Measurements from ENCODE around the gene PACS1. TPM values are rescaled to one million over a fixed set of nuclear protein-coding genes. Genes with fewer than 3 reads are reported as not detected.

The PACS1 gene
- total RNA-seq, 4 donors from 2014 or later: 37.1 to 97.8 (median 54.3) TPM

- Histone ChIP-seq H3K27me3 (no peaks in the 10 kb centered on the region), H3K27ac (replicated peaks in 1 of 4) (no peak overlapping the region), H3K4me1 (peaks cover 29 to 60% (median 37%) of the 10 kb centered on the region in 4 donors), H3K4me3 (no peak overlapping the region), H3K9me3 (no peaks in the 10 kb centered on the region), H3K36me3 (peaks cover 0 to 37% (median 12%) of the 10 kb centered on the region in 4 donors)
- TF ChIP-seq CTCF (IDR thresholded peaks at IDR 0.05): peak; percentile 96 to 99 (median 96)
- peak; percentile 52 to 78 for TF ChIP-seq POLR2AphosphoS5 (IDR thresholded peaks at IDR 0.05)
- TF ChIP-seq EP300 (IDR thresholded peaks at IDR 0.05): no peak
- TF ChIP-seq POLR2A (IDR thresholded peaks at IDR 0.05; ENCODE audit: low read depth): no peak
- WGBS: 35% methylated on average over 6 of the region's 35 CpGs
- peak; percentile 99 for DNase-seq (ENCODE audit: extremely low spot score)
- intact Hi-C loops (cut with DNase I): loop anchor here (5.0 kb wide), 1 partner anchor 60 kb away; no protein-coding TSS in a partner anchor
Observed at GRCh38 chr11:66282468-66283455, 212.7 kb downstream of the PACS1 start.

- no peak for TF ChIP-seq EP300 (IDR thresholded peaks at IDR 0.05)
- no peak for TF ChIP-seq POLR2A (IDR thresholded peaks at IDR 0.05; ENCODE audit: low read depth)
- TF ChIP-seq CTCF (IDR thresholded peaks at IDR 0.05): no peak
- no peak for TF ChIP-seq POLR2AphosphoS5 (IDR thresholded peaks at IDR 0.05)
- Histone ChIP-seq H3K27me3 (no peaks in the 10 kb centered on the region), H3K36me3 (peaks cover 0 to 37% (median 12%) of the 10 kb centered on the region in 4 donors), H3K4me1 (peaks cover 29 to 60% (median 39%) of the 10 kb centered on the region in 4 donors), H3K9me3 (no peaks in the 10 kb centered on the region), H3K4me3 (no peak overlapping the region), H3K27ac (replicated peaks in 1 of 4) (no peak overlapping the region)
- intact Hi-C loops (cut with DNase I): loop anchor here (5.0 kb wide), 1 partner anchor 61 kb away; no protein-coding TSS in a partner anchor
- no peak for DNase-seq (ENCODE audit: extremely low spot score)
- 76% methylated on average over 7 of the region's 14 CpGs for WGBS
Observed at GRCh38 chr11:66283461-66284105, 213.5 kb downstream of the PACS1 start.

- TF ChIP-seq CTCF (IDR thresholded peaks at IDR 0.05) (no peak), POLR2AphosphoS5 (IDR thresholded peaks at IDR 0.05) (no peak), EP300 (IDR thresholded peaks at IDR 0.05) (no peak), POLR2A (IDR thresholded peaks at IDR 0.05; ENCODE audit: low read depth) (no peak)
- H3K4me1 ChIP-seq: peaks cover 29 to 59% (median 39%) of the 10 kb centered on the region in 4 donors
- H3K36me3 ChIP-seq: peaks cover 0 to 37% (median 12%) of the 10 kb centered on the region in 4 donors
- no peaks in the 10 kb centered on the region for H3K27me3 ChIP-seq
- no peak for DNase-seq (ENCODE audit: extremely low spot score)
- intact Hi-C loops (cut with DNase I): loop anchor here (5.0 kb wide), 1 partner anchor 62 kb away; no protein-coding TSS in a partner anchor
- H3K27ac ChIP-seq (replicated peaks in 1 of 4): no peak overlapping the region
- no peaks in the 10 kb centered on the region for H3K9me3 ChIP-seq
- H3K4me3 ChIP-seq: no peak overlapping the region
- WGBS: 91% methylated on average over 16 of the region's 16 CpGs
Observed at GRCh38 chr11:66284526-66285078, 214.5 kb downstream of the PACS1 start.

- H3K9me3 ChIP-seq: no peaks in the 10 kb centered on the region
- H3K4me3 ChIP-seq: no peak overlapping the region
- intact Hi-C loops (cut with DNase I): no loop called here
- no peak overlapping the region for H3K27ac ChIP-seq (replicated peaks in 1 of 4)
- H3K27me3 ChIP-seq: no peaks in the 10 kb centered on the region
- H3K36me3 ChIP-seq: peaks cover 0 to 37% (median 12%) of the 10 kb centered on the region in 4 donors
- WGBS: 94% methylated on average over 10 of the region's 13 CpGs
- DNase-seq (ENCODE audit: extremely low spot score): no peak
- TF ChIP-seq EP300 (IDR thresholded peaks at IDR 0.05) (no peak), POLR2AphosphoS5 (IDR thresholded peaks at IDR 0.05) (no peak), POLR2A (IDR thresholded peaks at IDR 0.05; ENCODE audit: low read depth) (no peak)
- peaks cover 35 to 67% (median 45%) of the 10 kb centered on the region in 4 donors for H3K4me1 ChIP-seq
Observed at GRCh38 chr11:66285250-66285947, 215.3 kb downstream of the PACS1 start.
